Measurements from ENCODE around the gene EEPD1.

DNA sequence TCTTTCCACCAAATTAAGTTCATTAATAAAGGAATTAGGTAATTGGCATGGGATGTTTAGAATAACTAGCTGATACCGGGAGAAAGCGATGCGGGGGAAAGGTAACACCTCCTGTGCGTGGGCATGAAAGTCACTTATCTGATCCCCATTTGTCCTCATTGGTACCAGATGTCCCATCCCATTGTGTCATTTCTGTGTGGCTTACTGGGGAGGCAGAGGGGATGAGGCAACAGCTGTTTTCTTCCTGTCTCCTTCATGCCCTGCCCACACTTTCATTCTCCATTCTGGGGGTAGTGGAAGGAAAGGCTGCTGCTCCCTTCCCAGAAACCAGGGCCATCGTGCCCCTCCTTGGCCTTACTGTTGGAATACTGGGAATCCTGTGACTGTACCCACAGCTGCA, 27.1 kb downstream of the EEPD1 start:
- TF ChIP-seq, protein P1, sequence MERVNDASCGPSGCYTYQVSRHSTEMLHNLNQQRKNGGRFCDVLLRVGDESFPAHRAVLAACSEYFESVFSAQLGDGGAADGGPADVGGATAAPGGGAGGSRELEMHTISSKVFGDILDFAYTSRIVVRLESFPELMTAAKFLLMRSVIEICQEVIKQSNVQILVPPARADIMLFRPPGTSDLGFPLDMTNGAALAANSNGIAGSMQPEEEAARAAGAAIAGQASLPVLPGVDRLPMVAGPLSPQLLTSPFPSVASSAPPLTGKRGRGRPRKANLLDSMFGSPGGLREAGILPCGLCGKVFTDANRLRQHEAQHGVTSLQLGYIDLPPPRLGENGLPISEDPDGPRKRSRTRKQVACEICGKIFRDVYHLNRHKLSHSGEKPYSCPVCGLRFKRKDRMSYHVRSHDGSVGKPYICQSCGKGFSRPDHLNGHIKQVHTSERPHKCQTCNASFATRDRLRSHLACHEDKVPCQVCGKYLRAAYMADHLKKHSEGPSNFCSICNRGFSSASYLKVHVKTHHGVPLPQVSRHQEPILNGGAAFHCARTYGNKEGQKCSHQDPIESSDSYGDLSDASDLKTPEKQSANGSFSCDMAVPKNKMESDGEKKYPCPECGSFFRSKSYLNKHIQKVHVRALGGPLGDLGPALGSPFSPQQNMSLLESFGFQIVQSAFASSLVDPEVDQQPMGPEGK (CRISPR knock-in tag; IDR thresholded peaks at IDR 0.05; ENCODE audit: borderline replicate concordance), result no peak
- TF ChIP-seq SNAI2 (CRISPR knock-in tag; IDR thresholded peaks at IDR 0.05) (no peak), ZFP3 (CRISPR knock-in tag; IDR thresholded peaks at IDR 0.05) (no peak), PPARA (CRISPR knock-in tag; IDR thresholded peaks at IDR 0.05; ENCODE audit: borderline replicate concordance) (no peak), ISL1 (CRISPR knock-in tag; IDR thresholded peaks at IDR 0.05) (no peak), GLIS3 (CRISPR knock-in tag; IDR thresholded peaks at IDR 0.05) (no peak), ZFP30 (CRISPR knock-in tag; IDR thresholded peaks at IDR 0.05) (no peak), ARNTL (CRISPR knock-in tag; IDR thresholded peaks at IDR 0.05; ENCODE audit: borderline replicate concordance, low read depth) (no peak), ZNF70 (CRISPR knock-in tag; IDR thresholded peaks at IDR 0.05) (no peak), RARB (CRISPR knock-in tag; IDR thresholded peaks at IDR 0.05) (no peak), CSDC2 (CRISPR knock-in tag; IDR thresholded peaks at IDR 0.05) (no peak)
- TF ChIP-seq, protein P2, sequence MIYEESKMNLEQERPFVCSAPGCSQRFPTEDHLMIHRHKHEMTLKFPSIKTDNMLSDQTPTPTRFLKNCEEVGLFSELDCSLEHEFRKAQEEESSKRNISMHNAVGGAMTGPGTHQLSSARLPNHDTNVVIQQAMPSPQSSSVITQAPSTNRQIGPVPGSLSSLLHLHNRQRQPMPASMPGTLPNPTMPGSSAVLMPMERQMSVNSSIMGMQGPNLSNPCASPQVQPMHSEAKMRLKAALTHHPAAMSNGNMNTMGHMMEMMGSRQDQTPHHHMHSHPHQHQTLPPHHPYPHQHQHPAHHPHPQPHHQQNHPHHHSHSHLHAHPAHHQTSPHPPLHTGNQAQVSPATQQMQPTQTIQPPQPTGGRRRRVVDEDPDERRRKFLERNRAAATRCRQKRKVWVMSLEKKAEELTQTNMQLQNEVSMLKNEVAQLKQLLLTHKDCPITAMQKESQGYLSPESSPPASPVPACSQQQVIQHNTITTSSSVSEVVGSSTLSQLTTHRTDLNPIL (CRISPR knock-in tag; IDR thresholded peaks at IDR 0.05; ENCODE audit: low read depth), result no peak
- TF ChIP-seq, protein P3, sequence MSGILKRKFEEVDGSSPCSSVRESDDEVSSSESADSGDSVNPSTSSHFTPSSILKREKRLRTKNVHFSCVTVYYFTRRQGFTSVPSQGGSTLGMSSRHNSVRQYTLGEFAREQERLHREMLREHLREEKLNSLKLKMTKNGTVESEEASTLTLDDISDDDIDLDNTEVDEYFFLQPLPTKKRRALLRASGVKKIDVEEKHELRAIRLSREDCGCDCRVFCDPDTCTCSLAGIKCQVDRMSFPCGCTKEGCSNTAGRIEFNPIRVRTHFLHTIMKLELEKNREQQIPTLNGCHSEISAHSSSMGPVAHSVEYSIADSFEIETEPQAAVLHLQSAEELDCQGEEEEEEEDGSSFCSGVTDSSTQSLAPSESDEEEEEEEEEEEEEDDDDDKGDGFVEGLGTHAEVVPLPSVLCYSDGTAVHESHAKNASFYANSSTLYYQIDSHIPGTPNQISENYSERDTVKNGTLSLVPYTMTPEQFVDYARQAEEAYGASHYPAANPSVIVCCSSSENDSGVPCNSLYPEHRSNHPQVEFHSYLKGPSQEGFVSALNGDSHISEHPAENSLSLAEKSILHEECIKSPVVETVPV (CRISPR knock-in tag; IDR thresholded peaks at IDR 0.05), result no peak

Data from SK-N-SH treated with all-trans-retinoic acid at 6 μM for 48 hours (cell line).